ENCODE measurements around the gene GNAT1.

The GNAT1 gene

GRCh38 chr3:50221411-50222168 lies 30.2 kb downstream of the GNAT1 start:
- TF ChIP-seq FOXP2 (optimal IDR thresholded peaks at IDR 0.05; ENCODE audit: borderline replicate concordance, extremely low read depth, extremely low read length, insufficient read depth) (no peak), TAF1 (IDR thresholded peaks at IDR 0.05; ENCODE audit: borderline replicate concordance, insufficient read depth, low read length) (no peak), SIN3A (IDR thresholded peaks at IDR 0.05; ENCODE audit: borderline replicate concordance, insufficient read depth, low read length) (no peak), REST (IDR thresholded peaks at IDR 0.05; ENCODE audit: insufficient read depth in 1 of 2, low read depth in 2 of 2, low read length in 2 of 2) (no peak), POLR2AphosphoS5 (IDR thresholded peaks at IDR 0.05; ENCODE audit: low read depth, low read length) (no peak)

- TF ChIP-seq TAF1 (IDR thresholded peaks at IDR 0.05; ENCODE audit: borderline replicate concordance, insufficient read depth, low read length) (no peak), REST (IDR thresholded peaks at IDR 0.05; ENCODE audit: insufficient read depth in 1 of 2, low read depth in 2 of 2, low read length in 2 of 2) (no peak), FOXP2 (optimal IDR thresholded peaks at IDR 0.05; ENCODE audit: borderline replicate concordance, extremely low read depth, extremely low read length, insufficient read depth) (no peak), SIN3A (IDR thresholded peaks at IDR 0.05; ENCODE audit: borderline replicate concordance, insufficient read depth, low read length) (no peak), POLR2AphosphoS5 (IDR thresholded peaks at IDR 0.05; ENCODE audit: low read depth, low read length) (no peak)
Observed at GRCh38 chr3:50222169-50222528, 30.7 kb downstream of the GNAT1 start.

GRCh38 chr3:50224639-50225038 lies 33.2 kb downstream of the GNAT1 start:
- TF ChIP-seq REST (IDR thresholded peaks at IDR 0.05; ENCODE audit: insufficient read depth in 1 of 2, low read depth in 2 of 2, low read length in 2 of 2) (no peak), TAF1 (IDR thresholded peaks at IDR 0.05; ENCODE audit: borderline replicate concordance, insufficient read depth, low read length) (no peak), POLR2AphosphoS5 (IDR thresholded peaks at IDR 0.05; ENCODE audit: low read depth, low read length) (no peak), FOXP2 (optimal IDR thresholded peaks at IDR 0.05; ENCODE audit: borderline replicate concordance, extremely low read depth, extremely low read length, insufficient read depth) (no peak), SIN3A (IDR thresholded peaks at IDR 0.05; ENCODE audit: borderline replicate concordance, insufficient read depth, low read length) (no peak)

- TF ChIP-seq POLR2AphosphoS5 (IDR thresholded peaks at IDR 0.05; ENCODE audit: low read depth, low read length) (no peak), SIN3A (IDR thresholded peaks at IDR 0.05; ENCODE audit: borderline replicate concordance, insufficient read depth, low read length) (no peak), FOXP2 (optimal IDR thresholded peaks at IDR 0.05; ENCODE audit: borderline replicate concordance, extremely low read depth, extremely low read length, insufficient read depth) (no peak), REST (IDR thresholded peaks at IDR 0.05; ENCODE audit: insufficient read depth in 1 of 2, low read depth in 2 of 2, low read length in 2 of 2) (no peak), TAF1 (IDR thresholded peaks at IDR 0.05; ENCODE audit: borderline replicate concordance, insufficient read depth, low read length) (no peak)
Observed at GRCh38 chr3:50226888-50227389, 35.5 kb downstream of the GNAT1 start.
